Stimulated activated CD4-positive, alpha-beta T cell treated with anti-CD3 and anti-CD28 coated beads, Interleukin-4, amount 100 ng/mL, for 4 hours (primary cell): ENCODE measurements around the gene RHOA.
"Not testable (repeated sequence)": the region's sequence is repeated elsewhere in the genome, so short reads cannot be mapped to it uniquely, and the experiment has no call there.

Experiments
- DNase-seq, 2 experiments: peaks; one replicate each; pipeline ENCODE4 v3.0.0-alpha.2; 2020

RHOA gene

DNA sequence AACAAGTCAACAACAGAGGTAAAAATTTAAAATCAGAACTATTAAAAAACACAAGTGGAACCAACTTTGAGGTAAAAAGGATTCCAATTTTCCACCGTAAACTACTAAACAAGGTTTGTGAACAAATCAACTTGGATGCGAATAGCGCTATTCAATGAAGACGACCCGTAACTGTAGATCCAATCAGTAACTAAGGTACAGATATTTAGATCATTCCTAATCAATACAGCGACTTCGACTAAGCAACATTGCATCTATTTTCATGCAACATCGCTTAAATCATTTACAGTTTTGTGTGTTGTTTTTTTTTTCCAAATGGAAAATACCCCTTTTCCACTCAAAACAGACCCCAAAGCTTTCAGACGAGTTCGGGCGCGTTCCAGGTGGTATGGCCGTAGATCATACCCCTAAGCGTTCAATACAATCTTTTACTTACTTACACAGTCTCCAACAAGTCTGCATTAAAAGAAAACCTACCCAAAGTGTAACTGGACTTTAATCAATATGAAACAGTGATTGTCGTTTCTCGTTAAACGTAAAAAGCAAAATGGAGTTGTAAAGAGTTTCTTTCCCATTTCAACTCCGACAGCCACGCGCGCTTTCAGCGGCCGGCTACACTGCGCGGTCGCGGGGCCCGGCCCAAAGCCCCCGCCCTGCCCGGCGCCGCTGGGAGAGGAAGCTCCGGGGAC lies 786 bp downstream of the RHOA start:
- no peak for DNase-seq

GRCh38 chr3:49410066-49410845 lies 1.5 kb downstream of the RHOA start:
- DNase-seq, result no peak

DNA sequence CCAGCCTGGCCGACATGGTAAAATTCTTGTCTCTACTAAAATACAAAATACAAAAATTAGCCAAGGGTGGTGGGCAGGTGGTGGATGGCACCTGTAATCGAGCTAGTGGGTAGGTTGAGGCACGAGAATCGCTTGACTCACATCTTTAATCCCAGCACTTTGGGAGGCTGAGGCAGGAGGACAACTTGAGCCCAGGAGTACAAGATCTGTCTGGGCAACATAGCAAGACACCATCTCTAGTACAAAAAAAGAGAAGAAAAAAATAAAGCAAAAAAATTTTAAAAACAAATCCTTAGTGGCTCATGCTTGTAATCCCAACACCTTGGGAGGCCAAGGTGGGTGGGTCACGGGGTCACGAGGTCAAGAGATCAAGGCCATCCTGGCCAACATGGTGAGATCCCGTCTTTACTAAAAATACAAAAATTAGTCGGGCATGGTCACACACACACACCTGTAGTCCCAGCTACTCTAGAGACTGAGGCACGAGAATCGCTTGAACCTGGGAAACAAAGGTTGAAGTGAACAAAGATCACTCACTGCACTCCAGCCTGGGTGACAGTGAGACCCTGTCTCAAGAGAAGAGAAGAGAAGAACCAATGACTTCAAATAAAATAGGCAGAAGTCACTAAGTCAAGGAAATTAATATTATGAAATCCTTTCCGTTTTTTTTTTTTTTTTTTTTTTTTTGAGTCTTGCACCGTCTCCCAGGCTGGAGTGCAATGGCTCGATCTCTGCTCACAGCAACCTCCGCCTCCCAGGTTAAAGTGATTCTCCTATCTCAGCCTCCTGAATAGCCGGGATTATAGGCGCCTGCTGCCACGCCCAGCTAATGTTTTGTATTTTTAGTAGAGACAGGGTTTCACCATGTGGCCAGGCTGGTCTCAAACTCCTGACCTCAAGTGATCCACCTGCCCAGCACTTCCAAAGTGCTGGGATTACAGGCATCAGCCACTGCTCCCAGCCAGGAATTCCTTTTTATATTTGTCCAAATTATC lies 4.9 kb downstream of the RHOA start:
- DNase-seq, result no peak

DNA sequence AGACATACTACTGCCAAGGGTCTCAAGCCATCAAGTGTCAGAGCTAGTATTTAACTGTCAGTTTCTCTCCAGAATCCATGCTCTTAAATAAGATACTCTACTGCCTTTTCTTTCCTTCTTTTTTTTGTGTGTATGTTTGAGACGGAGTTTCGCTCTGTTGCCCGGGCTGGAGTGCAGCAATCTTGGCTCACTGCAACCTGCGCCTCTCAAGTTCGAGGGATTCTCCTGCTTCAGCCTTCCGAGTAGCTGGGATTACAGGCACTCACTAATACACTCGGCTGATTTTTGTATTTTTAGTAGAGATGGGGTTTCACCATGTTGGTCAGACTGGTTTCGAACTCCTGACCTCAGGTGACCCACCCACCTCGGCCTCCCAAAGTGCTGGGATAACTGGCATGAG lies 6.2 kb downstream of the RHOA start:
- not testable (repeated sequence) for DNase-seq

- no peak for DNase-seq
These were observed 7.9 kb downstream of the RHOA start for GRCh38 chr3:49403891-49404290.

DNA sequence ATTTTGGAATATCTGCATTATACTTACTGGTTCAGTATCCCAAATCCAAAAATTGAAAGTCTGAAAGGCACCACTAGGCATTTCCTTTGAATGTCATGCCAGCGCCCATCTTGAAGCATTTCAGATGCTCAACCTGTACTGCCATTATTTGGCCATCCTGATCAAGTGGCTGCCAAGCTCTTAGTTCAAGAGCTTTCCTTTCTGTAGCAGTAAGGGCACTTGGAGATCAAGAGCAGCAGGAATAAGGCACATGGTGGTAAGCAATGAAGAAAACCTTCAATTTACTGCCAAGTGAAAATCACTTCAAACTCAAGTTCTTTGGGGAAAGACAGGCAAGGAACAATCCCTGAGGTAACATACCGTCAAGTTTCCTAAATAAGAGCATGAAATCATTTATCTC lies 10.0 kb downstream of the RHOA start:
- no peak for DNase-seq

DNA sequence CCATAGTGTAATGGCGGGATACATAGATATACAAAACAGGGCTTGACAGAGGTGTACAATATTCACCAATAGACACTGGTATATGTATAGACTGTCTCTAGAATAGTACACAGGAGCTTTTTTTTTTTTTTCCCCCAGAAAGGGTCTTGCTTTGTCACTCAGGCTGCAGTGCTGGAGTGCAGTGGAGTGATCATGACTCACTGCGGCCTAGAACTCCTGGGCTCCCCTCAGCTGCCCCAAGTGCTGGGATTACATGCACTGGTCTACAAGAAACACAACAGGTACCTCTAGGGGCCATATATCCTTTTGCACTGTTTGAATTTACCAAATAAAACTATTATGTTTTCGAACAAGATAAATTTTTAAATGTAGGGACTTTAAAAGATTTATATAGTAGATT lies 12.3 kb downstream of the RHOA start:
- no peak for DNase-seq

- DNase-seq, result no peak
These were observed 14.3 kb downstream of the RHOA start for GRCh38 chr3:49397470-49397869.

GRCh38 chr3:49391310-49391709 lies 20.5 kb downstream of the RHOA start:
- DNase-seq, result not testable (repeated sequence)

DNA sequence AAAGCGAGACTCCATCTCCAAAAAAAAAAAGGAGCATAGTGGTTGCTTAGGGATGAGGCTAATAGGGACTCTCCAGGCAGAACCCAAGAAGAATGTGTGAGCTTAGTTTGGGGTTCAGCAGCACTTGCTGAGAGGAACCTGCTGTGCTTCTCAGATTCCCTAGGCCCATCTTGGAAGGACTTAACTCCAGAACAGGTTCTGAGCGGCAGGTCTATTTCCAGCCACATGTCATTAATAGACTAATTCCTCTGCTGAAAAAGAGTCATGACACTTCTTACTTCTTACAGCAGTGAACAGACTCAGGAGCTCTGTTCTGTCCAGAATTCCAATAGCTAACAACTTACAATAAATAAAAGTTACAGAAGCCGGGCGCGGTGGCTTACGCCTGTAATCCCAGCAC lies 22.5 kb downstream of the RHOA start:
- DNase-seq, result no peak

DNA sequence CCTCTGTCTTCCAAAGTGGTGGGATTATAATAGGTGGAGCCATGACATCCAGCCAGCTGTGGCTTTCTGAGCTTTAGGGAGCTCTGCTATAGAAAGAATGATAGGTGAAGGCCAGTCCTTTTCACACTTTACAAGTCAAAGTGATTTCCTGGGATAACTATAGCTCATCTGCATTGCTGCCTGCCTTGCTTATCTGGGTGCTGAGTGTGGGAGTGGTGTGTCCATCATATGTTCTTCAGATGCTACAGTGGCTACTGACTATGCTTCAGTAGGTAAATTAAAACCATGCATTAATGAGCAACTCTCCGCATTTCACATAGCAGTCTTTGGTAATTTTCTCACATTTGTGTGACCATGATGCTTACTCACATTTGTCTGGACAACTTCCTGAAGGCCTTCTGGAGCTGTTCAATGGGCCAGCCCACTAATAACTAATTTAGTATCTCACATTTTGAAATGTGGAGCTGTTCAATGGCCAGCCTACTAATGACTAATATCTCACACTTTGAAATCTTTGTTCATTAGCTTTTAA lies 23.4 kb downstream of the RHOA start:
- DNase-seq, result no peak

GRCh38 chr3:49387721-49388120 lies 24.1 kb downstream of the RHOA start:
- DNase-seq, result no peak

GRCh38 chr3:49386056-49386756 lies 25.6 kb downstream of the RHOA start:
- no peak for DNase-seq

- DNase-seq, result no peak
These were observed 26.2 kb downstream of the RHOA start for GRCh38 chr3:49385617-49386016.

DNA sequence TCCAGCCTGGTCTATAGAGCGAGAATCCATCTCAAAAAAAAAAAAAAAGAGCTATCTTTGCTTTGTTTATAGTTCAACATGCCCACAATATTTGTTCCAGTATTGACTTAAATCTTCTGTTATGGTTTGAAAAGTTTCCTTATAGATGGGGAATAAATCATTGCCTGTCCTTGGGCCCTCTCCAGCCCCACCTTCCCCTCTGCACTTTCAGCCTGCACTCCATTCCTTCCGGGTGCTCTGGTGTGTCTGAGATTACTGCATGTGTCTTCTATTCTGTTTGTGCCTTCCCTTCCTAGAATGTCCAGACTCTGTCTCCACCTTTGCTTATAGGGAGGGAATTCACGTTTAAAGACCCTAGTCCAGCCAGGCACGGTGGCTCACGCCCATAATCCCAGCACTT lies 28.4 kb downstream of the RHOA start:
- DNase-seq, result no peak

DNA sequence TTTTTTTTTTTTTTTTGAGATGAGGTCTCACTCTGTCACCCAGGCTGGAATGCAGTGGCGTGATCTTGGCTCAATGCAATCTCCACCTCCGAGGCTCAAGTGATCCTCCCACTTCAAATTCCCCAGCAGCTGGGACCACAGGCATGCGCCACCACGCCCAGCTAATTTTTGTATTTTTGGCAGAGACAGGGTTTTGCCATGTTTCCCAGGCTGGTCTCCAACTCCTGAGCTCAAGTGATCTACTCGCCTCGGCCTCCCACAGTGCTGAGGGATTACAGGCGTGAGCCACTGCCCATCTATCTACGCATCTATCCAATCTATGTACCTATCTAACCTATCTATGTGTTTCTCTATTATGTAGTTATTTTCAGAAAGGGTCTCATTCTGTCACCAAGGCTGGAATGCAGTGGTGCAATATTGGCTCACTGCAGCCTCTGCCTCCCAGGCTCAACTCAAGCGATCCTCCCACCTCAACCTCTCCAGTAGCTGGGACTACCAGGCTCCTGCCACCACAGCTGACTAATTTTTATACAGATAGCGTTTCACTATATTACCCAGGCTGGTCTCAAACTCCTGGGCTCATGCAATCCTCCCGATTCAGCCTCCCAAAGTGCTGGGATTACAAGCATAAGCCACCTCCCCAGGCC lies 33.4 kb downstream of the RHOA start:
- DNase-seq, result no peak

DNA sequence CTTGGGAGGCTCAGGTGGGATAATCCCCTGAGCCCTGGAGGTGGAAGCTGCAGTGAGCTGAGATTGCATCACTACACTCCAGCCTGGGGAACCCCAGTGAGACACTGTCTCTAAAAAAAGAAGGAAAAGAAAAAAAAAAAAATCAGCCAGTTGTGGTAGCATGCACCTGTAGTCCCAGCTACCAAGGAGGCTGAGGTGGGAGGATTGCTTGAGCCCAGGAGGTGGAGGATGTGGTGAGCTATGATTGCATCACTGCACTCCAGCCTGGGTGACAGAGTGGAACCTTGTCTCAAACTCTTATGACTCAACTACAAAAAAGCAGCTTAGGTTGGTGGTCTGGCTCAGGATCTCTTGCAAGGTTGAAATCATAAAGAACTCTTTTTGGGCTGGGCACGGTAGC lies 34.3 kb downstream of the RHOA start:
- peak; percentile 22 to 74 for DNase-seq

DNA sequence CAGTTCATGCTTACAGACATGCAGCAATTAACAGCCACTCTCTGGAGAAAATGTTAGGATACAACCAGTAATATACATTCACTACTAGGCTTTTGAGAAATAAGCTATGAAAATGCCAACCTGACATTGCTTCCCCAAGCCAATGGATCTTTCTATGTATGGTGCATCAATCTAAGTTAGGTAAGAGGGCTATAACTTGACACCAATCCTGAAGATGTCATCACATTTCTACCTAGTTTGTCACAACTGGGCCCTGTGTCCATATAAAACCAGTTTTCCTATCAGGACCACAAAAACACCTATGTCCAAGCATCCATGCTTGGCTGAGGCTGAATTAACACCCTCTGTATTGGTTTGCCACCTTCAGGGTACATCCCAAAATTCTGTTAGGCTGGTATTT lies 39.8 kb downstream of the RHOA start:
- DNase-seq, result no peak

GRCh38 chr3:49370585-49371290 lies 41.0 kb downstream of the RHOA start:
- DNase-seq, result no peak

- DNase-seq, result no peak
These were observed 49.2 kb downstream of the RHOA start for GRCh38 chr3:49362561-49362960.

DNA sequence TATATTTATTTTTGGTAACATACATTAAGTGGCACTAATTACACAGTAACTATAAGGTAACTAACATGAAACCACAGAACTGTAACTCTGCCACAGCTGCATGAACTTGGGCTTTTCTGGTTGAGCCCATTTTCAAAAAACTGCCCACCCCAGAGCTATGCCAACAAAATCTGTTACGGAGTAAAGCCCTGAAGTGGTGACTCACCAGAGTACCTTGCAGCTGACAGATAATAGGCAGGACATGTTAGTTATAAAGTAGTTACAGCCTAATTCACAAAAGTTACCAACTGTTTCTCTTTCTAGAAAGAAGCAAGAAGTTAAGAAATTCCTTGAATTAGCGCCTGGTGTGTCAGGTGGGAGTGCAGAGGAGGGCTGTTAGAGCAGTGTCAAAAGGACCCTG lies 52.2 kb downstream of the RHOA start:
- DNase-seq, result no peak
